Measurements from ENCODE around the gene NEAT1.

- TF ChIP-seq EP300 (IDR thresholded peaks at IDR 0.05) (no peak), CTCF (IDR thresholded peaks at IDR 0.05) (no peak)
These were observed 20.3 kb downstream of the NEAT1 start for GRCh38 chr11:65442842-65443331.

All from esophagus muscularis mucosa (tissue), 3 donors.